Liver (tissue), 9 donors: ENCODE data around the gene MYH7B. TPM values are rescaled to one million over a fixed set of nuclear protein-coding genes. Genes with fewer than 3 reads are reported as not detected.

Experiments
- DNase-seq: peaks from one replicate; pipeline ENCODE4 v3.0.0-alpha.2; 2017; ENCODE audit warnings: low spot score
- H3K27ac ChIP-seq, 2 donors: one replicate each; pipeline ENCODE4 v1.7.0; 2013; ENCODE audit warnings: inconsistent platforms in 2 of 2, low read length in 2 of 2, control low read depth in 1 of 2, low read depth in 1 of 2, mild to moderate bottlenecking in 1 of 2
- H3K27me3 ChIP-seq, 4 donors: one replicate each; pipeline versions ENCODE4 v1.6.1 to v1.7.0; 2013; ENCODE audit warnings: low read length in 3 of 4, inconsistent platforms in 1 of 4, mild to moderate bottlenecking in 1 of 4, moderate library complexity in 1 of 4; ENCODE audit not compliant: control insufficient read depth in 4 of 4, insufficient read depth in 4 of 4
- H3K36me3 ChIP-seq, 4 donors: one replicate each; pipeline versions ENCODE4 v1.6.1 to v1.7.0; 2013; ENCODE audit warnings: low read length in 3 of 4, mild to moderate bottlenecking in 3 of 4, low read depth in 1 of 4, moderate library complexity in 1 of 4; ENCODE audit not compliant: control insufficient read depth in 4 of 4, insufficient read depth in 3 of 4
- H3K4me1 ChIP-seq, 4 donors: one replicate each; pipeline versions ENCODE4 v1.6.1 to v1.7.0; 2013; ENCODE audit warnings: low read length in 3 of 4, mild to moderate bottlenecking in 3 of 4, moderate library complexity in 1 of 4; ENCODE audit not compliant: control insufficient read depth in 4 of 4, insufficient read depth in 4 of 4
- H3K4me3 ChIP-seq, 3 donors: one replicate each; pipeline versions ENCODE4 v1.6.1 to v1.7.0; 2013; ENCODE audit warnings: low read length in 3 of 3, control low read depth in 1 of 3, low read depth in 1 of 3, mild to moderate bottlenecking in 1 of 3
- H3K9ac ChIP-seq, 2 donors: one replicate each; pipeline ENCODE4 v1.7.0; 2013; ENCODE audit warnings: low read length in 2 of 2, mild to moderate bottlenecking in 2 of 2, moderate library complexity in 2 of 2, control low read depth in 1 of 2, low read depth in 1 of 2
- H3K9me3 ChIP-seq, 4 donors: one replicate each; pipeline versions ENCODE4 v1.6.1 to v1.7.0; 2013; ENCODE audit warnings: low read length in 3 of 4; ENCODE audit not compliant: control insufficient read depth in 4 of 4
- EGR1 ChIP-seq, 2 donors: IDR thresholded peaks; 2 replicates each; pipeline ENCODE4 v1.6.1; 2016 to 2018; ENCODE audit warnings: antibody characterized with exemption in 2 of 2, low read depth in 2 of 2
- FOXA1 ChIP-seq: IDR thresholded peaks from 2 replicates; pipeline ENCODE4 v1.6.1; 2016; ENCODE audit warnings: antibody characterized with exemption
- FOXA2 ChIP-seq: IDR thresholded peaks from 2 replicates; pipeline ENCODE4 v1.6.1; 2016; ENCODE audit warnings: antibody characterized with exemption
- GABPA ChIP-seq, 2 donors: IDR thresholded peaks in 1 of 2; conservative IDR thresholded peaks in 1 of 2; 2 replicates each; pipeline ENCODE4 v1.6.1; 2016; ENCODE audit warnings: antibody characterized with exemption in 2 of 2, mild to moderate bottlenecking in 1 of 2, moderate library complexity in 1 of 2
- HNF4A ChIP-seq, 2 donors: conservative IDR thresholded peaks; 2 replicates each; pipeline ENCODE4 v1.6.1; 2016; ENCODE audit warnings: antibody characterized with exemption in 2 of 2, mild to moderate bottlenecking in 2 of 2
- HNF4G ChIP-seq: IDR thresholded peaks from 2 replicates; pipeline ENCODE4 v1.6.1; 2016; ENCODE audit warnings: antibody characterized with exemption
- JUND ChIP-seq, 2 donors: IDR thresholded peaks; 2 replicates each; pipeline ENCODE4 v1.6.1; 2016; ENCODE audit warnings: antibody characterized with exemption in 2 of 2
- MAX ChIP-seq: IDR thresholded peaks from 2 replicates; pipeline ENCODE4 v1.6.1; 2016; ENCODE audit warnings: antibody characterized with exemption
- NR2F2 ChIP-seq: IDR thresholded peaks from 2 replicates; pipeline ENCODE4 v1.6.1; 2016; ENCODE audit warnings: antibody characterized with exemption
- RAD21 ChIP-seq, 2 donors: IDR thresholded peaks; 2 replicates each; pipeline ENCODE4 v1.6.1; 2016; ENCODE audit warnings: antibody characterized with exemption in 2 of 2, mild to moderate bottlenecking in 2 of 2
- RXRA ChIP-seq, 2 donors: IDR thresholded peaks; 2 replicates each; pipeline ENCODE4 v1.6.1; 2017 to 2018; ENCODE audit warnings: antibody characterized with exemption in 2 of 2, mild to moderate bottlenecking in 1 of 2
- SP1 ChIP-seq: IDR thresholded peaks from 2 replicates; pipeline ENCODE4 v1.6.1; 2018; ENCODE audit warnings: antibody characterized with exemption, mild to moderate bottlenecking
- TAF1 ChIP-seq: conservative IDR thresholded peaks from 2 replicates; pipeline ENCODE4 v1.6.1; 2016; ENCODE audit warnings: antibody characterized with exemption, mild to moderate bottlenecking
- YY1 ChIP-seq: IDR thresholded peaks from 2 replicates; pipeline ENCODE4 v1.6.1; 2016; ENCODE audit warnings: antibody characterized with exemption, mild to moderate bottlenecking
- WGBS: extraction: QIAGEN DNeasy Blood & Tissue Kit; methylation state at CpG from one replicate; pipeline ENCODE4 v1.1.7; 2013; 5-methylcytosine and 5-hydroxymethylcytosine counted together
- polyA plus RNA-seq, 2 donors: library from polyadenylated mRNA; stranded (reverse) in 1 of 2; unstranded in 1 of 2; fragments of 200-250 nt in 1 of 2; fragments of >200 nt in 1 of 2; fragmentation: Nextera tagmentation in 1 of 2; extraction: Ambion mirVana in 1 of 2; gene quantifications; one replicate each; pipeline versions ENCODE4 v1.2.1 to v1.2.3, GENCODE V29; 2013 to 2015
- total RNA-seq, 2 donors: library from RNA; depleted of rRNA; stranded (reverse); fragments of >200 nt; gene quantifications; one replicate each; pipeline ENCODE4 v1.2.3, GENCODE V29; 2014
- TF ChIP-seq, protein P1 (sequence below): fragments of 150-350 bp; IDR thresholded peaks from 2 replicates; pipeline ENCODE4 v1.5.1; 2017; ENCODE audit warnings: improper control_type of control experiment, low read depth, low read length; ENCODE audit not compliant: missing input control
- TF ChIP-seq, protein P2 (sequence below): IDR thresholded peaks from 2 replicates; pipeline ENCODE4 v1.6.1; 2016; ENCODE audit warnings: antibody characterized with exemption, mild to moderate bottlenecking
- TF ChIP-seq, protein P3 (sequence below): IDR thresholded peaks from 2 replicates; pipeline ENCODE4 v1.6.1; 2016; ENCODE audit warnings: antibody characterized with exemption
- TF ChIP-seq, protein P4 (sequence below): IDR thresholded peaks from 2 replicates; pipeline ENCODE4 v1.6.1; 2016; ENCODE audit warnings: antibody characterized with exemption
- donor health status: healthy.
- donor health status: healthy.
- donor health status: healthy.
- donor health status: healthy.
- donor health status: healthy.

The MYH7B gene
- total and polyA plus RNA-seq, 4 donors, result 0.12 to 0.33 (median 0.24) TPM

GRCh38 chr20:35000922-35001595, 45.4 kb downstream of the MYH7B start:
- H3K9me3 ChIP-seq, result no peaks in the 10 kb centered on the region
- WGBS, result 96% methylated on average over 28 of the region's 28 CpGs
- peaks cover 32 to 85% (median 36%) of the 10 kb centered on the region in 4 donors for H3K36me3 ChIP-seq
- no peak for DNase-seq
- H3K4me3 ChIP-seq, result no peak overlapping the region
- H3K27me3 ChIP-seq, result no peaks in the 10 kb centered on the region
- H3K4me1 ChIP-seq, result peaks cover 2 to 18% (median 6%) of the 10 kb centered on the region in 4 donors
- no peak overlapping the region for H3K9ac ChIP-seq
- no peak overlapping the region for H3K27ac ChIP-seq
- TF ChIP-seq, protein P1, sequence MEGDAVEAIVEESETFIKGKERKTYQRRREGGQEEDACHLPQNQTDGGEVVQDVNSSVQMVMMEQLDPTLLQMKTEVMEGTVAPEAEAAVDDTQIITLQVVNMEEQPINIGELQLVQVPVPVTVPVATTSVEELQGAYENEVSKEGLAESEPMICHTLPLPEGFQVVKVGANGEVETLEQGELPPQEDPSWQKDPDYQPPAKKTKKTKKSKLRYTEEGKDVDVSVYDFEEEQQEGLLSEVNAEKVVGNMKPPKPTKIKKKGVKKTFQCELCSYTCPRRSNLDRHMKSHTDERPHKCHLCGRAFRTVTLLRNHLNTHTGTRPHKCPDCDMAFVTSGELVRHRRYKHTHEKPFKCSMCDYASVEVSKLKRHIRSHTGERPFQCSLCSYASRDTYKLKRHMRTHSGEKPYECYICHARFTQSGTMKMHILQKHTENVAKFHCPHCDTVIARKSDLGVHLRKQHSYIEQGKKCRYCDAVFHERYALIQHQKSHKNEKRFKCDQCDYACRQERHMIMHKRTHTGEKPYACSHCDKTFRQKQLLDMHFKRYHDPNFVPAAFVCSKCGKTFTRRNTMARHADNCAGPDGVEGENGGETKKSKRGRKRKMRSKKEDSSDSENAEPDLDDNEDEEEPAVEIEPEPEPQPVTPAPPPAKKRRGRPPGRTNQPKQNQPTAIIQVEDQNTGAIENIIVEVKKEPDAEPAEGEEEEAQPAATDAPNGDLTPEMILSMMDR, result no peak
- TF ChIP-seq EGR1 (IDR thresholded peaks at IDR 0.05; ENCODE audit: low read depth in 2 of 2) (no peak), JUND (IDR thresholded peaks at IDR 0.05) (no peak), YY1 (no peak), HNF4G (no peak), HNF4A (conservative IDR thresholded peaks at IDR 0.05) (no peak), NR2F2 (no peak), MAX (no peak), GABPA (IDR thresholded peaks at IDR 0.05 in 1 of 2, conservative IDR thresholded peaks at IDR 0.05 in 1 of 2) (no peak), FOXA2 (no peak), FOXA1 (no peak), TAF1 (no peak), RXRA (IDR thresholded peaks at IDR 0.05) (no peak), RAD21 (IDR thresholded peaks at IDR 0.05) (no peak), SP1 (no peak)
- TF ChIP-seq, protein P2, sequence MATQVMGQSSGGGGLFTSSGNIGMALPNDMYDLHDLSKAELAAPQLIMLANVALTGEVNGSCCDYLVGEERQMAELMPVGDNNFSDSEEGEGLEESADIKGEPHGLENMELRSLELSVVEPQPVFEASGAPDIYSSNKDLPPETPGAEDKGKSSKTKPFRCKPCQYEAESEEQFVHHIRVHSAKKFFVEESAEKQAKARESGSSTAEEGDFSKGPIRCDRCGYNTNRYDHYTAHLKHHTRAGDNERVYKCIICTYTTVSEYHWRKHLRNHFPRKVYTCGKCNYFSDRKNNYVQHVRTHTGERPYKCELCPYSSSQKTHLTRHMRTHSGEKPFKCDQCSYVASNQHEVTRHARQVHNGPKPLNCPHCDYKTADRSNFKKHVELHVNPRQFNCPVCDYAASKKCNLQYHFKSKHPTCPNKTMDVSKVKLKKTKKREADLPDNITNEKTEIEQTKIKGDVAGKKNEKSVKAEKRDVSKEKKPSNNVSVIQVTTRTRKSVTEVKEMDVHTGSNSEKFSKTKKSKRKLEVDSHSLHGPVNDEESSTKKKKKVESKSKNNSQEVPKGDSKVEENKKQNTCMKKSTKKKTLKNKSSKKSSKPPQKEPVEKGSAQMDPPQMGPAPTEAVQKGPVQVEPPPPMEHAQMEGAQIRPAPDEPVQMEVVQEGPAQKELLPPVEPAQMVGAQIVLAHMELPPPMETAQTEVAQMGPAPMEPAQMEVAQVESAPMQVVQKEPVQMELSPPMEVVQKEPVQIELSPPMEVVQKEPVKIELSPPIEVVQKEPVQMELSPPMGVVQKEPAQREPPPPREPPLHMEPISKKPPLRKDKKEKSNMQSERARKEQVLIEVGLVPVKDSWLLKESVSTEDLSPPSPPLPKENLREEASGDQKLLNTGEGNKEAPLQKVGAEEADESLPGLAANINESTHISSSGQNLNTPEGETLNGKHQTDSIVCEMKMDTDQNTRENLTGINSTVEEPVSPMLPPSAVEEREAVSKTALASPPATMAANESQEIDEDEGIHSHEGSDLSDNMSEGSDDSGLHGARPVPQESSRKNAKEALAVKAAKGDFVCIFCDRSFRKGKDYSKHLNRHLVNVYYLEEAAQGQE, result no peak
- TF ChIP-seq, protein P3, sequence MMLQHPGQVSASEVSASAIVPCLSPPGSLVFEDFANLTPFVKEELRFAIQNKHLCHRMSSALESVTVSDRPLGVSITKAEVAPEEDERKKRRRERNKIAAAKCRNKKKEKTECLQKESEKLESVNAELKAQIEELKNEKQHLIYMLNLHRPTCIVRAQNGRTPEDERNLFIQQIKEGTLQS, result no peak
- TF ChIP-seq, protein P4, sequence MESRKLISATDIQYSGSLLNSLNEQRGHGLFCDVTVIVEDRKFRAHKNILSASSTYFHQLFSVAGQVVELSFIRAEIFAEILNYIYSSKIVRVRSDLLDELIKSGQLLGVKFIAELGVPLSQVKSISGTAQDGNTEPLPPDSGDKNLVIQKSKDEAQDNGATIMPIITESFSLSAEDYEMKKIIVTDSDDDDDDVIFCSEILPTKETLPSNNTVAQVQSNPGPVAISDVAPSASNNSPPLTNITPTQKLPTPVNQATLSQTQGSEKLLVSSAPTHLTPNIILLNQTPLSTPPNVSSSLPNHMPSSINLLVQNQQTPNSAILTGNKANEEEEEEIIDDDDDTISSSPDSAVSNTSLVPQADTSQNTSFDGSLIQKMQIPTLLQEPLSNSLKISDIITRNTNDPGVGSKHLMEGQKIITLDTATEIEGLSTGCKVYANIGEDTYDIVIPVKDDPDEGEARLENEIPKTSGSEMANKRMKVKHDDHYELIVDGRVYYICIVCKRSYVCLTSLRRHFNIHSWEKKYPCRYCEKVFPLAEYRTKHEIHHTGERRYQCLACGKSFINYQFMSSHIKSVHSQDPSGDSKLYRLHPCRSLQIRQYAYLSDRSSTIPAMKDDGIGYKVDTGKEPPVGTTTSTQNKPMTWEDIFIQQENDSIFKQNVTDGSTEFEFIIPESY, result no peak
